BLaER1 treated with 17β-estradiol and CSF1 and Interleukin-3, amounts not matched to agents 10 nM and 100 nM (cell line): Measurements from ENCODE around the gene LGI4.
A peak's percentile ranks its signal among the peaks of the same experiment; 100 is the strongest.

Experiments used
- H3K27ac ChIP-seq, 11 experiments: shearing (Covaris generic); formaldehyde crosslinking; 2 replicates each; pipeline ENCODE4 v1.8.1; 2022
- H3K27me3 ChIP-seq, 11 experiments: shearing (Covaris generic); formaldehyde crosslinking; 2 replicates each; pipeline ENCODE4 v1.8.1; 2022
- H3K36me3 ChIP-seq, 11 experiments: shearing (Covaris generic); formaldehyde crosslinking; 2 replicates each; pipeline ENCODE4 v1.8.1; 2022
- H3K4me1 ChIP-seq, 10 experiments: shearing (Covaris generic); formaldehyde crosslinking; 2 replicates each; pipeline ENCODE4 v1.8.1; 2022
- H3K4me2 ChIP-seq, 11 experiments: shearing (Covaris generic); formaldehyde crosslinking; 2 replicates each; pipeline ENCODE4 v1.8.1; 2022
- H3K4me3 ChIP-seq, 10 experiments: shearing (Covaris generic); formaldehyde crosslinking; 2 replicates each; pipeline ENCODE4 v1.8.1; 2022
- H3K9ac ChIP-seq, 11 experiments: shearing (Covaris generic); formaldehyde crosslinking; 2 replicates each; pipeline ENCODE4 v1.8.1; 2022
- H3K9me3 ChIP-seq, 11 experiments: shearing (Covaris generic); formaldehyde crosslinking; replicated peaks in 1 of 11; 2 replicates each; pipeline ENCODE4 v1.8.1; 2022
- H4K20me1 ChIP-seq, 11 experiments: shearing (Covaris generic); formaldehyde crosslinking; 2 replicates each; pipeline ENCODE4 v1.8.1; 2022
- Cebpa-rat ChIP-seq, 11 experiments: shearing (Covaris generic); IDR thresholded peaks; 2 replicates each; pipeline ENCODE4 v1.8.1; 2022

Gene LGI4

GRCh38 chr19:35110974-35111373 is 23.9 kb downstream of the LGI4 start:
- Histone ChIP-seq H3K27ac (no peak overlapping the region), H3K4me3 (no peak overlapping the region), H3K9me3 (peaks cover 0 to 9% (median 6%) of the 10 kb centered on the region in 11 experiments; a peak in 8 of 22 replicates), H3K9ac (no peak overlapping the region), H3K4me2 (peak overlapping the region in 3 of 11 experiments; percentile 10 to 43 (median 13); a peak in 2 of 22 replicates), H3K4me1 (peaks cover 3 to 30% (median 14%) of the 10 kb centered on the region in 10 experiments; a peak in 18 of 20 replicates), H3K27me3 (no peaks in the 10 kb centered on the region), H3K36me3 (no peaks in the 10 kb centered on the region), H4K20me1 (no peaks in the 10 kb centered on the region)
- no peak for TF ChIP-seq Cebpa-rat (IDR thresholded peaks at IDR 0.05)

DNA sequence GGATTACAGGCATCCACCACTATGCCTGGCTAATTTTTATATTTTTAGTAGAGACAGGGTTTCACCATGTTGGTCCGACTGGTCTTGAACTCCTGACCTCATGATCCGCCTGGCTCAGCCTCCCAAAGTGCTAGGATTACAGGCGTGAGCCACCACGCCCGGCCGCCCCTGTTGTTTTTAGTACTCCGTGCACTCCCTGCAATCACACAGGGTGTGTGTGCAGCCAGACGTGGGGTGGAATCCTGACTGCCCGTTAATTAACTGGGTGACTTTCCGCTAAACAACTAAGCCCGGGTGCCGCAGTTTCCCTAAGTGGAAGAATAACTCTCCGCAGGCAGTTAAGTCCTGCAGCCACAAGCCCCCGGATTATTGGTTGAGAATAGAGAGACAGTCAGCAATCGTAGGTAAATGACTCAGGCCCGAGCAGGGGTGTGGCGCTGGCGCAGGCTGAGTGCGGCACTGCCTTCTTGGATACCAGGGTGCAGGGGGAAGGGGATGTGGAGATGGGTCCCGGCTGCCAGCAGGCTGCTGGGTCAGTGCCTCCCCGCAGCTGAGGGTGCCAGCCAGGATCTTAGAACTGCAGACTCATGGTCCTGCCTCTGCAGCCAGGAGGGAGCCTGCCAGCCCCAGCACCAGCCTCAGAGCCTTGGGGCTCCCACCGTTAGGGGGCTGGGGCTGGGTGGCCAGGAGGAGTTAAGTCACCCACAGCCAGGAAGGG is 25.3 kb downstream of the LGI4 start:
- Histone ChIP-seq H3K4me3 (no peak overlapping the region), H3K4me2 (peak overlapping the region in 2 of 11 experiments; percentile 8 to 14; a peak in 1 of 22 replicates), H3K9me3 (peaks cover 0 to 11% (median 9%) of the 10 kb centered on the region in 11 experiments; a peak in 8 of 22 replicates), H3K27ac (no peak overlapping the region), H3K36me3 (no peaks in the 10 kb centered on the region), H4K20me1 (no peaks in the 10 kb centered on the region), H3K4me1 (peaks cover 0 to 23% (median 7%) of the 10 kb centered on the region in 10 experiments; a peak in 16 of 20 replicates), H3K27me3 (no peaks in the 10 kb centered on the region), H3K9ac (no peak overlapping the region)
- TF ChIP-seq Cebpa-rat (IDR thresholded peaks at IDR 0.05) = no peak

- Histone ChIP-seq H4K20me1 (no peaks in the 10 kb centered on the region), H3K9ac (no peak overlapping the region), H3K4me2 (no peak overlapping the region), H3K9me3 (peaks cover 0 to 11% (median 9%) of the 10 kb centered on the region in 11 experiments; a peak in 8 of 22 replicates), H3K27me3 (no peaks in the 10 kb centered on the region), H3K4me1 (peaks cover 0 to 18% (median 5%) of the 10 kb centered on the region in 10 experiments; a peak in 7 of 20 replicates), H3K36me3 (no peaks in the 10 kb centered on the region), H3K4me3 (no peak overlapping the region), H3K27ac (no peak overlapping the region)
- no peak for TF ChIP-seq Cebpa-rat (IDR thresholded peaks at IDR 0.05)
Measured at GRCh38 chr19:35108730-35109129, 26.1 kb downstream of the LGI4 start.

DNA sequence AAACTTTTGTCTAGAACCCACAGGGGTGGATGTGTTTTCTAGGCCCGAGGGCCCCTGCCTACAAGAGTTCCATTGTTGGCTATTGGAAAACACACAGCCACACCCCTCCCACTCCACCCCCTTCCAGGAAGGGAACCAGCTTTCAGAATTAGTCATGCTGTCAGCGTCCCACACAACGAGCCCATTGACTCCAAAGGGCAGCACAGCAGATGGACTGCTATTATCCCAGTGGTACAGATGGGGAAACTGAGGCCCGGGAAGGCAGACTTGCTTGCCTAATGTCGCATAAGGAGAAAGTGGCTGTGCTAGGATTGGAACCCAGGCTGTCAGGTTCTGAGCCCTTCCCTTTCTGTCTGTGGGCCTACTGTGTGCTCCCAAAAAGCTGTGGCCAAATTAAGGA is 27.3 kb downstream of the LGI4 start:
- Histone ChIP-seq H3K4me1 (peaks cover 0 to 18% (median 5%) of the 10 kb centered on the region in 10 experiments; a peak in 7 of 20 replicates), H3K27ac (no peak overlapping the region), H3K27me3 (no peaks in the 10 kb centered on the region), H3K4me2 (peak overlapping the region in 3 of 11 experiments; percentile 33 to 52 (median 50); a peak in 3 of 22 replicates), H3K9ac (no peak overlapping the region), H4K20me1 (no peaks in the 10 kb centered on the region), H3K4me3 (no peak overlapping the region), H3K36me3 (no peaks in the 10 kb centered on the region), H3K9me3 (peaks cover 0 to 11% (median 9%) of the 10 kb centered on the region in 11 experiments; a peak in 8 of 22 replicates)
- TF ChIP-seq Cebpa-rat (IDR thresholded peaks at IDR 0.05) = no peak

DNA sequence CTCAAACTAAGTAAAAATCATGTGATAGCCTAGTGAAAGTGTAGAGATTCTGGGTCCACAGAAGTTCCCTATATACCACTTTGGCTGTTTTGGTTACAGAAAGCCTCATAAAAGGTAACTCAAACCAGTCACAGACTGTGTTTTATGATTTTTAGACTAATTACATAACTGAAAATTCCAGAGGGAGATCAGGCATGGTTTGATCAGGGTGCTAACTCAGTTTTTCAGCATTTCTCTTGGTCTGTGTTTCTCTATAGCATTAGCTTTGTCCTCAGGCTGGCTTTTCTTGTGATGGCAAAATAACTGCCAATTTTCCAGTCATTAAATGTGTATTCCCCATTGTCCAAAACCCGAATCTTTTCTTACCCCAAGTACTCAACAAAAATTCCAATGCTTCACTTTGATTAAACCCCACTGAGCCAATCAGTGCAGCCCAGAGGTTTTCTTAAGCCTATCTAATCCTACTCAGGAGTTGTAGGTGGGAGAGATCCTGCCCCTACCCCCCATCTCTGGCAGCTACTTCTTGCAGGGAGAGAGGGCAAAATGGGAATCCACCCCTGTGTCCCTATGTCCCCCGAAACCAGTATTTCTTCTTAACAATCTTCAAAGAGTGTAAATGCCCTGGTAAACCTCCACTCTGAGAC is 27.8 kb downstream of the LGI4 start:
- Histone ChIP-seq H3K9me3 (peaks cover 0 to 11% (median 9%) of the 10 kb centered on the region in 11 experiments; a peak in 8 of 22 replicates), H3K4me1 (peaks cover 0 to 18% (median 5%) of the 10 kb centered on the region in 10 experiments; a peak in 7 of 20 replicates), H3K27ac (no peak overlapping the region), H3K9ac (no peak overlapping the region), H3K27me3 (no peaks in the 10 kb centered on the region), H3K36me3 (no peaks in the 10 kb centered on the region), H3K4me3 (no peak overlapping the region), H4K20me1 (no peaks in the 10 kb centered on the region), H3K4me2 (peak overlapping the region in 3 of 11 experiments; percentile 33 to 52 (median 50); a peak in 1 of 22 replicates)
- no peak for TF ChIP-seq Cebpa-rat (IDR thresholded peaks at IDR 0.05)

- Histone ChIP-seq H4K20me1 (no peaks in the 10 kb centered on the region), H3K27ac (no peak overlapping the region), H3K27me3 (no peaks in the 10 kb centered on the region), H3K36me3 (no peaks in the 10 kb centered on the region), H3K9me3 (peaks cover 0 to 11% (median 9%) of the 10 kb centered on the region in 11 experiments; a peak in 8 of 22 replicates), H3K4me1 (peaks cover 0 to 18% (median 5%) of the 10 kb centered on the region in 10 experiments; a peak in 7 of 20 replicates), H3K4me2 (no peak overlapping the region), H3K4me3 (no peak overlapping the region), H3K9ac (no peak overlapping the region)
- no peak for TF ChIP-seq Cebpa-rat (IDR thresholded peaks at IDR 0.05)
Measured at GRCh38 chr19:35106291-35106583, 28.6 kb downstream of the LGI4 start.

DNA sequence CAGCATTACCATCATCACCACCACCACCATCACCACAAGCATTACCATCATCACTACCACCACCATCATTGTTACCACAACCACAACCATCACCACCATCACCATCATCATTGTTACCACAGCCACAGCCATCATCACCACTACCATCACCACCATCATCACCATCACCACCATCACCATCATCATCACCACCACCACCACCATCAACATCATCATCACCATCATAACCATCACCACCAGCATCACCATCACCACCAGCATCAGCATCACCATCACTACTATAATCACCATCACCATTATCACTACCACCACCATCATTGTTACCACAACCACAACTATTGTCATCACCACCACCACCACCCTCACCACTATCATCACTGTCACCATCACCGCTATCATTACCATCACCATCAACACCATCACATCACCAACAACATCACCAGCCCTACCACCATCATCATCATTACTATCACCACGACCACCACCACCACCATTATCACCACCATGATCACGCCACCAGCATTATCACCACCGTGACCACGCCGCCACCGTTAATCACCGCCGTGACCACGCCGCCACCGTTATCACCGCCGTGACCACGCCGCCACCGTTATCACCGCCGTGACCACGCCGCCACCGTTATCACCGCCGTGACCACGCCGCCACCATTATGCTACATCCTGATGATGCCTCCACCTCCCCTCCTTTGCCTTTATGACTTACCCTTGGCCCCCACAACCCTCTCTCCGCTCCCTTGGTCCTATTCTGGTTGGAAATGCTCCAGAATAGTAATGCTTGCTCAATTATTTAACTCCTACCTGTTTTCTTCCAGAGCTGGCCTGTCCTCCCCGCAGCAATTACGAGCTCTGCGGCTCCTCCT is 29.2 kb downstream of the LGI4 start:
- Histone ChIP-seq H3K4me2 (no peak overlapping the region), H3K27ac (no peak overlapping the region), H3K9ac (no peak overlapping the region), H3K9me3 (peaks cover 0 to 11% (median 9%) of the 10 kb centered on the region in 11 experiments; a peak in 8 of 22 replicates), H3K4me1 (peaks cover 0 to 14% (median 5%) of the 10 kb centered on the region in 10 experiments; a peak in 7 of 20 replicates), H3K36me3 (no peaks in the 10 kb centered on the region), H3K4me3 (no peak overlapping the region), H4K20me1 (no peaks in the 10 kb centered on the region), H3K27me3 (no peaks in the 10 kb centered on the region)
- no peak for TF ChIP-seq Cebpa-rat (IDR thresholded peaks at IDR 0.05)

GRCh38 chr19:35105047-35105410 is 29.8 kb downstream of the LGI4 start:
- H3K36me3 ChIP-seq = no peaks in the 10 kb centered on the region
- no peak overlapping the region for H3K9ac ChIP-seq
- no peak overlapping the region for H3K4me2 ChIP-seq
- no peak for TF ChIP-seq Cebpa-rat (IDR thresholded peaks at IDR 0.05)
- no peaks in the 10 kb centered on the region for H3K27me3 ChIP-seq
- peaks cover 0 to 11% (median 9%) of the 10 kb centered on the region in 11 experiments; a peak in 8 of 22 replicates for H3K9me3 ChIP-seq
- peaks cover 0 to 14% (median 5%) of the 10 kb centered on the region in 10 experiments; a peak in 7 of 20 replicates for H3K4me1 ChIP-seq
- no peaks in the 10 kb centered on the region for H4K20me1 ChIP-seq
- no peak overlapping the region for H3K27ac ChIP-seq
- H3K4me3 ChIP-seq = no peak overlapping the region
